K562 (cell line): ENCODE data around the gene CCDC171. TPM values are rescaled to one million over a fixed set of nuclear protein-coding genes. Genes with fewer than 3 reads are reported as not detected.

Experiments used
- ATAC-seq: fragments of 200-7000 bp; cut with Tn5 transposase; 3 replicates; pipeline ENCODE4 v1.9.1; 2020; ENCODE audit warnings: moderate library complexity
- BruUV-seq: library from RNA; stranded (reverse); fragments of 400-500 nt; replicated peaks from 2 replicates; lab custom pipeline; 2021; lab: Mats Ljungman, UMichigan
- CTCF ChIA-PET: fragments of 300-600 bp; formaldehyde crosslinking; extraction: SDS; loops from one replicate; lab custom pipeline; 2021; ENCODE audit warnings: low intra/inter-chr PET ratio; lab: Yijun Ruan, JAX
- POLR2A ChIA-PET: fragments of 300-600, 350-650 bp; sonication (Branson Sonifier 250); formaldehyde crosslinking; extraction: SDS; loops from one replicate; lab custom pipeline; 2021; ENCODE audit warnings: antibody characterized with exemption, inconsistent platforms; lab: Yijun Ruan, JAX
- DNase-seq, 4 experiments: peaks; one replicate each; pipeline versions ENCODE4 v3.0.0 to v3.0.0-alpha.2; 2011 to 2018; ENCODE audit warnings: low spot score in 3 of 4, mixed read lengths in 3 of 4; ENCODE audit errors: extremely low read depth in 1 of 4
- FAIRE-seq: peaks from 2 replicates; lab custom pipeline; 2011; peaks lifted over from hg19 to GRCh38; lab: Jason Lieb, UNC
- H2AFZ ChIP-seq: 2 replicates; pipeline ENCODE4 v1.6.0; 2011; ENCODE audit warnings: low read depth, low read length, control low read depth, inconsistent platforms
- H3K27ac ChIP-seq: fragments of 200-600 bp; 3 replicates; pipeline ENCODE4 v1.8.0; 2011; ENCODE audit warnings: low read depth, mild to moderate bottlenecking, control low read depth, inconsistent platforms, low read length, moderate library complexity, mixed read lengths; ENCODE audit errors: extremely low read depth
- H3K27me3 ChIP-seq, 2 experiments: fragments of 300-600 bp in 1 of 2; 2 replicates in 1 of 2; 3 replicates in 1 of 2; pipeline versions ENCODE4 v1.6.0 to v1.8.0; 2011; ENCODE audit warnings: inconsistent platforms in 2 of 2, low read length in 2 of 2, mild to moderate bottlenecking in 1 of 2, mixed read lengths in 1 of 2, moderate library complexity in 1 of 2; ENCODE audit not compliant: control insufficient read depth in 2 of 2, insufficient read depth in 2 of 2
- H3K36me3 ChIP-seq: fragments of 300-600 bp; 3 replicates; pipeline ENCODE4 v1.8.0; 2011; ENCODE audit warnings: mild to moderate bottlenecking, low read length, inconsistent platforms; ENCODE audit not compliant: control insufficient read depth, insufficient read depth
- H3K4me1 ChIP-seq, 2 experiments: fragments of 200-600 bp in 1 of 2; replicated peaks in 1 of 2; 2 replicates in 1 of 2; 3 replicates in 1 of 2; pipeline versions ENCODE4 v1.5.1 to v1.8.0; 2011; ENCODE audit warnings: inconsistent platforms in 2 of 2, low read length in 2 of 2, mild to moderate bottlenecking in 1 of 2, mixed read lengths in 1 of 2, moderate library complexity in 1 of 2; ENCODE audit not compliant: control insufficient read depth in 2 of 2, insufficient read depth in 2 of 2
- H3K4me2 ChIP-seq: 2 replicates; pipeline ENCODE4 v1.6.1; 2011; ENCODE audit warnings: low read length, control low read depth, inconsistent platforms, mixed read lengths; ENCODE audit not compliant: insufficient read depth
- H3K4me3 ChIP-seq: fragments of 200-600 bp; sonication (generic), shearing (Covaris generic); 2 replicates; pipeline ENCODE4 v1.5.1; 2016; ENCODE audit warnings: control low read depth, inconsistent platforms
- H3K79me2 ChIP-seq: fragments of 200-600 bp; 3 replicates; pipeline ENCODE4 v1.8.0; 2011; ENCODE audit warnings: low read length, inconsistent platforms; ENCODE audit not compliant: control insufficient read depth, insufficient read depth
- H3K9ac ChIP-seq, 2 experiments: 2 replicates each; pipeline versions ENCODE4 v1.6.0 to v1.6.1; 2011; ENCODE audit warnings: low read depth in 2 of 2, low read length in 2 of 2, control low read depth in 1 of 2, inconsistent platforms in 1 of 2, mild to moderate bottlenecking in 1 of 2, mixed read lengths in 1 of 2; ENCODE audit not compliant: insufficient read depth in 1 of 2
- H3K9me1 ChIP-seq: one replicate; pipeline ENCODE4 v1.6.0; 2011; ENCODE audit warnings: inconsistent platforms, mild to moderate bottlenecking, low read length, moderate library complexity; ENCODE audit not compliant: control insufficient read depth, insufficient read depth
- H3K9me3 ChIP-seq: replicated peaks from 2 replicates; pipeline ENCODE4 v1.5.1; 2011; ENCODE audit warnings: low read depth, low read length, inconsistent platforms; ENCODE audit not compliant: control insufficient read depth, insufficient read depth
- H4K20me1 ChIP-seq: replicated peaks from 2 replicates; pipeline ENCODE4 v1.6.1; 2011; ENCODE audit warnings: low read length, inconsistent platforms, mixed read lengths; ENCODE audit not compliant: control insufficient read depth, insufficient read depth
- COPS2 ChIP-seq: fragments of 450-650 bp; conservative IDR thresholded peaks from 2 replicates; pipeline ENCODE4 v1.6.1; 2016; ENCODE audit warnings: mild to moderate bottlenecking, moderate library complexity
- MCM5 ChIP-seq: fragments of 450-650 bp; IDR thresholded peaks from 2 replicates; pipeline ENCODE4 v1.6.1; 2016; ENCODE audit warnings: low read depth
- NCOR1 ChIP-seq: fragments of 450-650 bp; IDR thresholded peaks from 2 replicates; pipeline ENCODE4 v1.6.1; 2016; ENCODE audit warnings: mild to moderate bottlenecking, moderate library complexity
- THRA ChIP-seq: fragments of 450-650 bp; IDR thresholded peaks from 2 replicates; pipeline ENCODE4 v1.6.1; 2017; ENCODE audit warnings: mild to moderate bottlenecking, moderate library complexity
- ZC3H8 ChIP-seq: fragments of 450-650 bp; IDR thresholded peaks from 2 replicates; pipeline ENCODE4 v1.6.1; 2017
- ZFX ChIP-seq: sonication (generic); formaldehyde crosslinking; IDR thresholded peaks from 2 replicates; pipeline ENCODE4 v1.8.0; 2022; ENCODE audit warnings: mild to moderate bottlenecking, missing genetic modification reagents, moderate library complexity
- ZNF133 ChIP-seq: fragments of 250-450 bp; sonication (Bioruptor Pico); IDR thresholded peaks from 2 replicates; pipeline ENCODE4 v1.4.0; 2020; ENCODE audit warnings: mild to moderate bottlenecking
- ZNF140 ChIP-seq: fragments of 250-450 bp; sonication (Bioruptor Pico); IDR thresholded peaks from 2 replicates; pipeline ENCODE4 v1.8.0; 2021; ENCODE audit warnings: moderate library complexity, mild to moderate bottlenecking, inconsistent platforms
- ZNF445 ChIP-seq: fragments of 250-450 bp; sonication (Bioruptor Pico); IDR thresholded peaks from 2 replicates; pipeline ENCODE4 v1.4.0; 2020; ENCODE audit warnings: low read depth, mild to moderate bottlenecking, moderate library complexity
- ZNF589 ChIP-seq: fragments of 200-800 bp; sonication (Bioruptor generic); IDR thresholded peaks from 2 replicates; pipeline ENCODE4 v1.6.1; 2016; ENCODE audit warnings: low read depth, missing genetic modification characterization, missing compliant biosample characterization
- WGBS: fragments of 100-300 bp; shearing (Covaris generic); methylation state at CpG from one replicate; pipeline ENCODE4 v1.1.6; 2016; ENCODE audit warnings: low coverage, mixed read lengths; ENCODE audit not compliant: insufficient coverage; ENCODE audit errors: missing lambda C conversion rate; 5-methylcytosine and 5-hydroxymethylcytosine counted together
- in situ Hi-C: fragments of 300-500 bp; cut with MboI; formaldehyde crosslinking; loops from 4 replicates; pipeline ENCODE4 v1.15.0; 2018; ENCODE audit warnings: inconsistent platforms, mixed read lengths
- intact Hi-C: fragments of 100-400 bp; cut with micrococcal nuclease; formaldehyde crosslinking; loops from 2 replicates; pipeline ENCODE4 v1.14.2; 2022
- polyA plus RNA-seq, 8 experiments: library from polyadenylated mRNA; depleted of rRNA in 4 of 8; stranded (reverse) in 5 of 8; unstranded in 3 of 8; fragments of >200 nt; fragmentation: Nextera tagmentation in 2 of 8; fragmentation: Illumina TruSeq in 1 of 8; extraction: Ambion mirVana in 2 of 8; extraction: Trizol in 1 of 8; gene quantifications; 2 replicates each; pipeline versions ENCODE4 v1.2.1 to v1.2.3, GENCODE V29; 2011 to 2014; ENCODE audit warnings: inconsistent platforms in 1 of 8, missing spikeins in 1 of 8
- total RNA-seq, 7 experiments: library from RNA; depleted of rRNA in 6 of 7; stranded (reverse); fragments of >200 nt in 6 of 7; fragmentation: Illumina TruSeq in 2 of 7; extraction: Trizol in 2 of 7; gene quantifications; 2 replicates each; pipeline versions ENCODE4 v1.2.1 to v1.2.3, GENCODE V29; 2011 to 2021; ENCODE audit warnings: low replicate concordance in 1 of 7

CCDC171 gene
- total and polyA plus RNA-seq, 9 of the 15 experiments (the other 6 are each of a cell fraction or from before 2014, with no cell fraction given): 0.08 to 3.8 (median 0.27) TPM

GRCh38 chr9:15746905-15747304 is 194.1 kb downstream of the CCDC171 start:
- CTCF ChIA-PET: no interaction called here
- no peak overlapping the region for H3K27ac ChIP-seq
- no peak overlapping the region for H3K9ac ChIP-seq
- in situ Hi-C loops (no loop called here), intact Hi-C loops (no loop called here)
- H3K36me3 ChIP-seq: no peaks in the 10 kb centered on the region
- H3K9me3 ChIP-seq: no peaks in the 10 kb centered on the region
- H3K9me1 ChIP-seq: no peaks in the 10 kb centered on the region
- H3K4me1 ChIP-seq: no peaks in the 10 kb centered on the region
- no peaks in the 10 kb centered on the region for H3K79me2 ChIP-seq
- H4K20me1 ChIP-seq: no peaks in the 10 kb centered on the region
- no peak overlapping the region for H3K4me3 ChIP-seq
- FAIRE-seq (no peak), DNase-seq (no peak), ATAC-seq (no peak)
- TF ChIP-seq ZNF140 (CRISPR knock-in tag) (no peak), ZNF589 (CRISPR knock-in tag) (no peak), ZFX (CRISPR knock-in tag) (no peak), ZNF445 (CRISPR knock-in tag) (no peak)
- no peak overlapping the region for H2AFZ ChIP-seq
- WGBS: 0% methylated on average over 5 of the region's 7 CpGs
- POLR2A ChIA-PET: no interaction called here
- no TSS peak for BruUV-seq
- no peaks in the 10 kb centered on the region for H3K27me3 ChIP-seq
- no peak overlapping the region for H3K4me2 ChIP-seq

GRCh38 chr9:15755660-15756059 is 202.8 kb downstream of the CCDC171 start:
- POLR2A ChIA-PET: no interaction called here
- H3K4me2 ChIP-seq: no peak overlapping the region
- FAIRE-seq: no peak

More at GRCh38 chr9:15755660-15756059, 202.8 kb downstream of the CCDC171 start:
- Histone ChIP-seq H3K27ac (no peak overlapping the region), H3K36me3 (no peaks in the 10 kb centered on the region), H3K4me1 (no peaks in the 10 kb centered on the region), H3K9me1 (no peaks in the 10 kb centered on the region), H3K9ac (no peak overlapping the region), H3K9me3 (no peaks in the 10 kb centered on the region), H2AFZ (no peak overlapping the region), H4K20me1 (no peaks in the 10 kb centered on the region), H3K4me3 (no peak overlapping the region), H3K27me3 (no peaks in the 10 kb centered on the region), H3K79me2 (no peaks in the 10 kb centered on the region)
- in situ Hi-C loops (no loop called here), intact Hi-C loops (no loop called here)
- no TSS peak for BruUV-seq
- no peak for TF ChIP-seq ZC3H8
- TF ChIP-seq ZNF133 (CRISPR knock-in tag): no peak
- no peak for TF ChIP-seq NCOR1
- TF ChIP-seq THRA: no peak
- TF ChIP-seq COPS2: no peak
- no peak for TF ChIP-seq MCM5
- CTCF ChIA-PET: no interaction called here
- ATAC-seq (no peak), DNase-seq (no peak)
